Heart left ventricle (tissue), 16 donors: ENCODE results near the gene CKAP5. TPM values are rescaled to one million over a fixed set of nuclear protein-coding genes. Genes with fewer than 3 reads are reported as not detected.

ENCODE experiments used
- ATAC-seq, 4 donors: fragments of 200-7000 bp; cut with Tn5 transposase; one replicate each; pipeline ENCODE4 v1.9.1; 2020 to 2022; ENCODE audit warnings: moderate library complexity in 4 of 4, mild to moderate bottlenecking in 3 of 4, moderate number of reproducible peaks in 1 of 4
- DNase-seq, 5 donors: peaks; one replicate each; pipeline ENCODE4 v3.0.0-alpha.2; 2020
- H3K27ac ChIP-seq, 12 donors: fragments of 200-600 bp; sonication (generic) in 4 of 12; one replicate each; pipeline versions ENCODE4 v1.5.0 to v1.8.0; 2016 to 2022; ENCODE audit warnings: mild to moderate bottlenecking in 2 of 12
- H3K27me3 ChIP-seq, 9 donors: fragments of 200-600 bp; sonication (generic) in 2 of 9; one replicate each; pipeline versions ENCODE4 v1.5.1 to v1.8.0; 2016 to 2022; ENCODE audit warnings: mild to moderate bottlenecking in 3 of 9
- H3K36me3 ChIP-seq, 9 donors: fragments of 200-600 bp; sonication (generic) in 2 of 9; one replicate each; pipeline versions ENCODE4 v1.5.0 to v1.8.0; 2018 to 2022; ENCODE audit warnings: mild to moderate bottlenecking in 2 of 9
- H3K4me1 ChIP-seq, 12 donors: fragments of 200-600 bp; sonication (generic) in 4 of 12; one replicate each; pipeline versions ENCODE4 v1.5.0 to v1.8.0; 2016 to 2022; ENCODE audit warnings: mild to moderate bottlenecking in 3 of 12
- H3K4me3 ChIP-seq, 12 donors: fragments of 200-600 bp; sonication (generic) in 4 of 12; one replicate each; pipeline versions ENCODE4 v1.5.0 to v1.8.0; 2017 to 2022; ENCODE audit warnings: mild to moderate bottlenecking in 9 of 12, moderate library complexity in 4 of 12
- H3K9me3 ChIP-seq, 12 donors: fragments of 200-600 bp; sonication (generic) in 4 of 12; one replicate each; pipeline versions ENCODE4 v1.5.0 to v1.8.0; 2016 to 2022; ENCODE audit warnings: mild to moderate bottlenecking in 1 of 12
- CTCF ChIP-seq, 12 donors: fragments of 200-600 bp; sonication (generic) in 4 of 12; IDR thresholded peaks; one replicate each; pipeline versions ENCODE4 v1.5.0 to v1.8.0; 2018 to 2022; ENCODE audit warnings: antibody characterized with exemption in 12 of 12, mild to moderate bottlenecking in 5 of 12
- POLR2A ChIP-seq, 2 donors: fragments of 450-650 bp; IDR thresholded peaks; one replicate each; pipeline ENCODE4 v1.6.1; 2017; ENCODE audit warnings: antibody characterized with exemption in 2 of 2, mild to moderate bottlenecking in 2 of 2, moderate library complexity in 2 of 2
- WGBS, 4 donors: extraction: QIAGEN DNeasy Blood & Tissue Kit in 2 of 4; methylation state at CpG; one replicate each; pipeline versions ENCODE4 v1.1.5 to v1.1.7; 2013 to 2018; 5-methylcytosine and 5-hydroxymethylcytosine counted together
- intact Hi-C, 10 donors: fragments of 100-400 bp; cut with DNase I; formaldehyde crosslinking; loops; one replicate each; pipeline versions ENCODE4 v1.11.1 to v1.14.2; 2022
- polyA plus RNA-seq, 2 donors: library from polyadenylated mRNA; stranded (reverse); fragments of 200-250 nt; gene quantifications; one replicate each; pipeline ENCODE4 v1.2.3, GENCODE V29; 2013
- total RNA-seq, 9 donors: library from RNA; depleted of rRNA in 2 of 9; stranded (reverse); fragments of >200 nt in 2 of 9; fragmentation: NEBNext Ultra II Directional in 3 of 9; extraction: Animal tissue kit (Norgen Biotek cat#: 25700) in 3 of 9; gene quantifications; one replicate each; pipeline versions ENCODE4 v1.1.0 to v1.2.4, GENCODE V29; 2016 to 2023
- donor health status: ischemic (EF 13 %, LVEDD 7.1; RV severe dilation, severe dysfunction).
- donor health status: healthy with polysubstance abuse.
- donor health status: DM: no; HTN: yes; CAD: no.
- donor health status: DM: no; HTN: no; CAD: no.
- donor health status: ischemic (EF 25% LVEDD 6.9; RV normal size, moderate dysfunction).
- donor health status: ischemic (EF 25% LVEDD 5.7; RV mildly dilated, moderate dysfunction).
- donor health status: healthy.
- donor health status: DM: yes; HTN: yes; CAD: no.
- donor health status: ischemic (EF 35%, LVEDD 5.7; RV mildly dilated, moderate dysfunction).
- donor health status: nonischemic (EF 11% LVEDD 7.7; RV severe dilation, severe dysfunction).
- donor health status: DM: yes; HTN: yes; CAD: no.
- donor health status: PGD.
- donor health status: ischemic (EF 29% LVEDD 5.4; RV normal size, mild dysfunction).
- donor health status: nonischemic (EF 23%, LVEDD 6.1; RV moderate dilation, normal function).

Gene CKAP5
- total and polyA plus RNA-seq, 11 donors, result 12.3 to 108 (median 67.6) TPM

GRCh38 chr11:46894506-46894905 is 48.4 kb upstream of the CKAP5 start:
- no peak for ATAC-seq
- Histone ChIP-seq H3K27ac (no peak overlapping the region), H3K27me3 (no peaks in the 10 kb centered on the region), H3K36me3 (peaks cover 0 to 34% (median 18%) of the 10 kb centered on the region in 9 donors), H3K9me3 (no peaks in the 10 kb centered on the region), H3K4me3 (no peak overlapping the region), H3K4me1 (peaks cover 0 to 16% (median 2%) of the 10 kb centered on the region in 12 donors)
- 93 to 98% (median 96%) methylated on average over 15 to 16 of the region's 16 CpGs for WGBS, 4 donors
- no peak for DNase-seq
- no peak for TF ChIP-seq POLR2A (IDR thresholded peaks at IDR 0.05)
- TF ChIP-seq CTCF (IDR thresholded peaks at IDR 0.05), result no peak
- intact Hi-C loops, result loop anchor here in 2 of 10 donors (5.0 to 10.0 kb wide), 2 partner anchors 460 to 463 kb away; partner anchors contain the start of gene MYBPC3 (in 1 of the 2)

GRCh38 chr11:46892838-46893237 is 46.8 kb upstream of the CKAP5 start:
- ATAC-seq, result no peak
- intact Hi-C loops, result loop anchor here in 2 of 10 donors (5.0 to 10.0 kb wide), 2 partner anchors 462 to 464 kb away; partner anchors contain the start of gene MYBPC3 (in 1 of the 2)
- no peak for DNase-seq
- Histone ChIP-seq H3K27me3 (peaks cover 0 to 4% (median 0%) of the 10 kb centered on the region in 9 donors), H3K27ac (no peak overlapping the region), H3K4me1 (peaks cover 0 to 16% (median 2%) of the 10 kb centered on the region in 12 donors), H3K9me3 (no peaks in the 10 kb centered on the region), H3K36me3 (peaks cover 0 to 40% (median 13%) of the 10 kb centered on the region in 9 donors), H3K4me3 (no peak overlapping the region)
- WGBS, 4 donors, result 87 to 100% (median 93%) methylated on average over 5 to 9 of the region's 9 CpGs
- no peak for TF ChIP-seq CTCF (IDR thresholded peaks at IDR 0.05)
- TF ChIP-seq POLR2A (IDR thresholded peaks at IDR 0.05), result no peak

GRCh38 chr11:46892109-46892508 is 46.0 kb upstream of the CKAP5 start:
- H3K27ac ChIP-seq, result no peak overlapping the region
- DNase-seq (no peak), ATAC-seq (no peak)
- no peaks in the 10 kb centered on the region for H3K9me3 ChIP-seq
- H3K4me1 ChIP-seq, result peaks cover 0 to 15% (median 2%) of the 10 kb centered on the region in 12 donors
- TF ChIP-seq CTCF (IDR thresholded peaks at IDR 0.05), result no peak
- no peak for TF ChIP-seq POLR2A (IDR thresholded peaks at IDR 0.05)
- WGBS, 4 donors, result 87 to 95% (median 90%) methylated on average over 2 of the region's 2 CpGs
- H3K4me3 ChIP-seq, result no peak overlapping the region
- H3K36me3 ChIP-seq, result peaks cover 0 to 41% (median 13%) of the 10 kb centered on the region in 9 donors
- H3K27me3 ChIP-seq, result peaks cover 0 to 4% (median 0%) of the 10 kb centered on the region in 9 donors
- intact Hi-C loops, result loop anchor here in 2 of 10 donors (5.0 to 10.0 kb wide), 2 partner anchors 463 to 465 kb away; partner anchors contain the start of gene MYBPC3 (in 1 of the 2)

- Histone ChIP-seq H3K36me3 (peaks cover 0 to 56% (median 18%) of the 10 kb centered on the region in 9 donors), H3K27ac (no peak overlapping the region), H3K9me3 (no peaks in the 10 kb centered on the region), H3K4me1 (peaks cover 0 to 4% (median 0%) of the 10 kb centered on the region in 12 donors), H3K4me3 (no peak overlapping the region), H3K27me3 (peaks cover 0 to 4% (median 0%) of the 10 kb centered on the region in 9 donors)
- intact Hi-C loops, result loop anchor here in 2 of 10 donors (5.0 to 10.0 kb wide), 2 partner anchors 464 to 467 kb away; partner anchors contain the start of gene MYBPC3 (in 1 of the 2)
- no peak for TF ChIP-seq POLR2A (IDR thresholded peaks at IDR 0.05)
- no peak for TF ChIP-seq CTCF (IDR thresholded peaks at IDR 0.05)
- 97 to 100% (median 98%) methylated on average over 2 of the region's 2 CpGs for WGBS, 4 donors
- DNase-seq, result no peak
- ATAC-seq, result no peak
Observed at GRCh38 chr11:46890665-46891064, 44.6 kb upstream of the CKAP5 start.
